NCI-H2227 treated with DMSO at 0.1 percent for 48 hours (cell line): Measurements from ENCODE around the gene NT5C2.

Experiments
- DNase-seq: peaks from one replicate; lab custom pipeline; 2025; lab: John Stamatoyannopoulos, UW

Gene NT5C2

GRCh38 chr10:103123282-103124024 is 69.6 kb downstream of the NT5C2 start:
- no peak for DNase-seq

- no peak for DNase-seq
Measured at GRCh38 chr10:103120977-103121735, 71.9 kb downstream of the NT5C2 start.

- DNase-seq, result no peak
Measured at GRCh38 chr10:103120546-103120945, 72.5 kb downstream of the NT5C2 start.

- no peak for DNase-seq
Measured at GRCh38 chr10:103117247-103117646, 75.8 kb downstream of the NT5C2 start.

- DNase-seq, result no peak
Measured at GRCh38 chr10:103114876-103115275, 78.2 kb downstream of the NT5C2 start.

GRCh38 chr10:103111918-103112877 is 80.9 kb downstream of the NT5C2 start:
- DNase-seq, result no peak

- DNase-seq, result no peak
Measured at GRCh38 chr10:103111031-103111917, 81.8 kb downstream of the NT5C2 start.

- DNase-seq, result no peak
Measured at GRCh38 chr10:103110407-103110806, 82.7 kb downstream of the NT5C2 start.

- DNase-seq, result no peak
Measured at GRCh38 chr10:103109821-103110220, 83.3 kb downstream of the NT5C2 start.

GRCh38 chr10:103106539-103106938 is 86.5 kb downstream of the NT5C2 start:
- no peak for DNase-seq

GRCh38 chr10:103105462-103105861 is 87.6 kb downstream of the NT5C2 start:
- DNase-seq, result no peak

GRCh38 chr10:103104721-103105120 is 88.4 kb downstream of the NT5C2 start:
- no peak for DNase-seq

- DNase-seq, result no peak
Measured at GRCh38 chr10:103103989-103104388, 89.1 kb downstream of the NT5C2 start.

GRCh38 chr10:103102195-103102594 is 90.9 kb downstream of the NT5C2 start:
- DNase-seq, result no peak

- no peak for DNase-seq
Measured at GRCh38 chr10:103100620-103101019, 92.5 kb downstream of the NT5C2 start.

- DNase-seq, result no peak
Measured at GRCh38 chr10:103098240-103098639, 94.8 kb downstream of the NT5C2 start.

- no peak for DNase-seq
Measured at GRCh38 chr10:103096130-103096529, 96.9 kb downstream of the NT5C2 start.

GRCh38 chr10:103095005-103095404 is 98.1 kb downstream of the NT5C2 start:
- DNase-seq, result no peak

GRCh38 chr10:103090911-103091310 is 102.2 kb downstream of the NT5C2 start:
- no peak for DNase-seq

GRCh38 chr10:103089493-103089892 is 103.6 kb downstream of the NT5C2 start:
- no peak for DNase-seq

- no peak for DNase-seq
Measured at GRCh38 chr10:103086799-103087198, 106.3 kb downstream of the NT5C2 start.
